ENCODE results near the gene NSD1. TPM values are rescaled to one million over a fixed set of nuclear protein-coding genes. Genes with fewer than 3 reads are reported as not detected.
"Not testable (repeated sequence)": the region's sequence is repeated elsewhere in the genome, so short reads cannot be mapped to it uniquely, and the experiment has no call there.

NSD1 gene
- total RNA-seq, 1 experiment from 2014 or later: 62.2 TPM

DNA sequence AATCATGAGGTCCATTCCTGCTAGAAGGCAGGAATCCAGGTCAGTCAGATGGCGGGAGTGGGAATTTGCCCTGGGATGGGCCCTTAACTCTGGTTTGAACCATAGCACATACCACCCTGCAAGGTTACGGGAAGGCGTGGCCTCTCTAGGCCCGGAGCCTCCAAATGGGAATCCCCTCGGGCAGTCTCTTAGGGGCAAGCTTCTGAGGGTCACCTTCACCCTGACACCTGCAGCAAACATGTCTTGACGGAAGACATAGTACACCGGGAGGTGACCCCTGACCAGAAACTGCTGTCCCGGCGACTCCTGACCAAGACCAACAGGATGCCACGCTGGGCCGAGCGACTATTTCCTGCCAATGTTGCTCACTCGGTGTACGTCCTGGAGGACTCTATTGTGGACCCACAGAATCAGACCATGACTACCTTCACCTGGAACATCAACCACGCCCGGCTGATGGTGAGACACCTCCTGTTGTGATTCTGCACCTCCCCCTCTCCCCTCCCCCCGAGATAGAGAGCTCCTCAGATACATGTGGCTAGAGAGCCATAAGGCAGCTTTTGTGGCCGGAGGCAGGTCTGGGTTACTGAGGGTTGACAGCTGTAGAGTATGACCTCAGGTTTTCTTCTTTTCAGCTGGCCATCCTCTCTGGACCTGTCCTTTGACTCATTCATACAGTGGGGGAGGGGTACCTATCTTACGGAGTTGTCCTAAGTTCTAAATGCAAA is 171.0 kb downstream of the NSD1 start:
- Histone ChIP-seq H3K4me3 (peak overlapping the region; percentile 100), H2AFZ (peak overlapping the region; percentile 85; the same call in 1 of the 2 replicates), H3K36me3 (ENCODE audit: low read depth) (peaks cover 3% of the 10 kb centered on the region; the same call in 1 of the 2 replicates), H4K20me1 (ENCODE audit: insufficient read depth) (peaks cover 25% of the 10 kb centered on the region), H3K27me3 (ENCODE audit: insufficient read depth, low read depth) (no peaks in the 10 kb centered on the region), H3K9me2 (ENCODE audit: insufficient read depth) (no peaks in the 10 kb centered on the region), H3K4me1 (replicated peaks; ENCODE audit: insufficient read depth) (peaks cover 40% of the 10 kb centered on the region), H3K79me2 (ENCODE audit: low read depth) (peaks cover 25% of the 10 kb centered on the region), H3K27ac (peak overlapping the region; percentile 39; the same call in 1 of the 2 replicates), H3F3A (ENCODE audit: insufficient read depth, low read depth) (peaks cover 51% of the 10 kb centered on the region), H3K4me2 (peak overlapping the region; percentile 97), H3K9me3 (ENCODE audit: insufficient read depth, low read depth) (no peaks in the 10 kb centered on the region)
- TF ChIP-seq EZH2 (IDR thresholded peaks at IDR 0.05; ENCODE audit: low read depth): no peak
- TF ChIP-seq, protein P1, sequence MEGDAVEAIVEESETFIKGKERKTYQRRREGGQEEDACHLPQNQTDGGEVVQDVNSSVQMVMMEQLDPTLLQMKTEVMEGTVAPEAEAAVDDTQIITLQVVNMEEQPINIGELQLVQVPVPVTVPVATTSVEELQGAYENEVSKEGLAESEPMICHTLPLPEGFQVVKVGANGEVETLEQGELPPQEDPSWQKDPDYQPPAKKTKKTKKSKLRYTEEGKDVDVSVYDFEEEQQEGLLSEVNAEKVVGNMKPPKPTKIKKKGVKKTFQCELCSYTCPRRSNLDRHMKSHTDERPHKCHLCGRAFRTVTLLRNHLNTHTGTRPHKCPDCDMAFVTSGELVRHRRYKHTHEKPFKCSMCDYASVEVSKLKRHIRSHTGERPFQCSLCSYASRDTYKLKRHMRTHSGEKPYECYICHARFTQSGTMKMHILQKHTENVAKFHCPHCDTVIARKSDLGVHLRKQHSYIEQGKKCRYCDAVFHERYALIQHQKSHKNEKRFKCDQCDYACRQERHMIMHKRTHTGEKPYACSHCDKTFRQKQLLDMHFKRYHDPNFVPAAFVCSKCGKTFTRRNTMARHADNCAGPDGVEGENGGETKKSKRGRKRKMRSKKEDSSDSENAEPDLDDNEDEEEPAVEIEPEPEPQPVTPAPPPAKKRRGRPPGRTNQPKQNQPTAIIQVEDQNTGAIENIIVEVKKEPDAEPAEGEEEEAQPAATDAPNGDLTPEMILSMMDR (conservative IDR thresholded peaks at IDR 0.05): no peak
- DNase-seq: no peak
- BruUV-seq (replicated peaks): no TSS peak
- ChIA-PET POLR2A (ENCODE audit: unreplicated experiment) (interaction anchor here (0.6 kb wide), 1 partner anchor 192 kb away, joined by 13 read pairs; no protein-coding TSS in a partner anchor), CTCF (interaction anchor here (0.6 kb wide), 2 partner anchors 213 to 888 kb away, joined by 6 to 7 read pairs; partner anchors contain the start of gene CLTB)
- intact Hi-C loops (cut with micrococcal nuclease; ENCODE audit: unreplicated experiment): loop anchor here (5.0 kb wide), 3 partner anchors 167 to 657 kb away; partner anchors contain the start of genes DDX41 and TSPAN17

GRCh38 chr5:177306103-177306640 is 172.6 kb downstream of the NSD1 start:
- H3K4me3 ChIP-seq; DNase-seq; H3K36me3 ChIP-seq (ENCODE audit: low read depth); H3K9me2 ChIP-seq (ENCODE audit: insufficient read depth); H2AFZ ChIP-seq; intact Hi-C loops (cut with micrococcal nuclease; ENCODE audit: unreplicated experiment); H3K9me3 ChIP-seq (ENCODE audit: insufficient read depth, low read depth); H3K27ac ChIP-seq; BruUV-seq (replicated peaks); H3K27me3 ChIP-seq (ENCODE audit: insufficient read depth, low read depth); H3K4me2 ChIP-seq: not testable (repeated sequence)
- Histone ChIP-seq H4K20me1 (ENCODE audit: insufficient read depth) (peaks cover 13% of the 10 kb centered on the region), H3F3A (ENCODE audit: insufficient read depth, low read depth) (peaks cover 45% of the 10 kb centered on the region), H3K4me1 (replicated peaks; ENCODE audit: insufficient read depth) (peaks cover 28% of the 10 kb centered on the region), H3K79me2 (ENCODE audit: low read depth) (peaks cover 25% of the 10 kb centered on the region)
- POLR2A ChIA-PET (ENCODE audit: unreplicated experiment): interaction anchor here (0.6 kb wide), 1 partner anchor 157 kb away, joined by 3 read pairs; no protein-coding TSS in a partner anchor
- CTCF ChIA-PET: interaction anchor here (0.7 kb wide), 1 partner anchor 768 kb away, joined by 3 read pairs; no protein-coding TSS in a partner anchor

DNA sequence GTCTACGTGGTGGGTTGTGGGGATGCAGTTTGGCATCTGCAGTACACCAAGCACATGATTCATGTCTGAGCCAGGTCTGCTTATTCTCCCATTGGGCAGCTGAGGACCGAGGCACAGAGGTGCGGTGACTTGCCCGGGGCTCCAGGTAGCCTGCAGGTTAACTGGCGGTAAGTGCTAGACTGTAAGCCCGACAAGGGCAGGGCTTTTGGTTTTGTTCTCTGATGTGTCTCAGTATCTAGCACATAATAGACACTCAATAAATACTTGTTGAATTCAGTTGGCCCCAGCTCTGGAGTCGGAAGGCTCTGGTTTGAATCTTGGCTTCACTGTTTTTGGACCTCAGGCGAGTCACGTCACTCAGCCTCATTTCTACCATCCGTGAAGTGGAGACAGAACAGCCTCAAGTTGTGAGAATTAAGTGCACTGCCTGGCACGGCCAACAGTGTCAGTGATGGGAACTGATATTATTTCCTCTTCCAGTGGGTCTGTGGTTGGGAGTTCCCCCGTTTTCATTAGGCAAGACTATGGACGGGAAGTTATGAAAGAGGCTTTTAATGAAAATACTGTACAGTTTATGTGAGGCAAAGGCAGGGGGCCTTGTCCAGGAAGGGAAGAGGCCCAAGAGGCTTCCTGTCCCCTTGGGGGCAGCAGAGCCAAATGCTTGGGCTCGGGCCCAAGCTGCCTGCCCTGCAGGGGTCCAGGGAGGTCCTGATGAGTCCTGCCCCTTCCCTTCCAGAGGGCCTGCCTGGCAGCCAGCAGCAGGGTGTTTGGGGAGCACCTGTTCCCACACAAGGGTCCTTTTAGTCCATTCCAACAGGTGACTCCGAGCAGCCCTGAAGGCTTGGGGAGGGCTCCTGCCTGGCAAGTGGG is 173.3 kb downstream of the NSD1 start:
- BruUV-seq (replicated peaks): no TSS peak
- peaks cover 40% of the 10 kb centered on the region for H3F3A ChIP-seq (ENCODE audit: insufficient read depth, low read depth)
- peaks cover 25% of the 10 kb centered on the region for H3K79me2 ChIP-seq (ENCODE audit: low read depth)
- H3K27me3 ChIP-seq (ENCODE audit: insufficient read depth, low read depth): no peaks in the 10 kb centered on the region
- H3K4me2 ChIP-seq: no peak overlapping the region
- TF ChIP-seq EZH2 (IDR thresholded peaks at IDR 0.05; ENCODE audit: low read depth): no peak
- TF ChIP-seq, protein P1 (conservative IDR thresholded peaks at IDR 0.05): no peak
- no peaks in the 10 kb centered on the region for H3K9me3 ChIP-seq (ENCODE audit: insufficient read depth, low read depth)
- H4K20me1 ChIP-seq (ENCODE audit: insufficient read depth): peaks cover 10% of the 10 kb centered on the region
- no peaks in the 10 kb centered on the region for H3K9me2 ChIP-seq (ENCODE audit: insufficient read depth)
- peaks cover 21% of the 10 kb centered on the region for H3K4me1 ChIP-seq (replicated peaks; ENCODE audit: insufficient read depth)
- no peak overlapping the region for H3K27ac ChIP-seq
- intact Hi-C loops (cut with micrococcal nuclease; ENCODE audit: unreplicated experiment): no loop called here
- POLR2A ChIA-PET (ENCODE audit: unreplicated experiment): no interaction called here
- H2AFZ ChIP-seq: no peak overlapping the region
- peaks cover 3% of the 10 kb centered on the region; the same call in 1 of the 2 replicates for H3K36me3 ChIP-seq (ENCODE audit: low read depth)
- H3K4me3 ChIP-seq: no peak overlapping the region
- CTCF ChIA-PET: no interaction called here
- no peak for DNase-seq
